ENCODE results near the gene MVD.
"Not testable (repeated sequence)": the region's sequence is repeated elsewhere in the genome, so short reads cannot be mapped to it uniquely, and the experiment has no call there.

DNA sequence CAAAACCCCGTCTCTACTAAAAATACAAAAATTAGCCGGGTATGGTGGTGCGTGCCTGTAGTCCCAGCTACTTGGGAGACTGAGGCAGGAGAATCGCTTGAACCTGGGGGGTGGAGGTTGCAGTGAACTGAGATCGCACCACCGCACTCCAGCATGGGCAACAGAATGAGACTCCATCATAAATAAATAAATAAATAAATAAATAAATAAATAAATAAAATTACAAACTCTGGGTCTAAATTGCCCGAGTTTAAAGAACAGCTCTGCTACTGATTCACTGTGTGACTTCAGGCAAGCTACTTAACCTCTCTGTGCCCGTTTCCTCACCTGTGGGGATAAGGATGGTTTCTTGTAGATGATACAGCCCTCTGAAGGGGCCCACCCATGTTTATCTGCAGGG, 6.6 kb upstream of the MVD start:
- TF ChIP-seq CTCF, EP300, POLR2A (IDR thresholded peaks at IDR 0.05): not testable (repeated sequence)

Data from tibial nerve (tissue), 4 donors.